Measurements from ENCODE around the gene PRKD2. TPM values are rescaled to one million over a fixed set of nuclear protein-coding genes. Genes with fewer than 3 reads are reported as not detected.

Gene PRKD2
- total RNA-seq (2014; rRNA removed; shearing (Covaris generic)) (66.6 and 68.0 TPM in 2 replicates), polyA plus RNA-seq (2016; fragmentation: Nextera tagmentation; extraction: Ambion mirVana) (53.8 and 53.9 TPM in 2 replicates)
- long read RNA-seq, partial matches to known transcripts: 5 of 8 reads
- long read RNA-seq, other reads (novel, unspliced or antisense): 0 of 8 reads

GRCh38 chr19:46717034-46717715 is at the start of gene PRKD2:
PRKD2 (minus strand) TSS chr19:46717114; CDS start chr19:46716370, 744 bp downstream.
- Mint-ChIP-seq H3K36me3 (ENCODE audit: low read depth) (peaks cover 23% of the 10 kb centered on the region), H3K27me3 (ENCODE audit: insufficient read depth, low read depth, poor library complexity) (peaks cover 20% of the 10 kb centered on the region), H3K4me3 (peak within 1 kb of the TSS; percentile 97), H3K9me3 (no peaks in the 10 kb centered on the region), H3K4me1 (peaks cover 29% of the 10 kb centered on the region), H3K27ac (peak within 1 kb of the TSS; percentile 89)
- TF ChIP-seq POLR2AphosphoS5 (IDR thresholded peaks at IDR 0.05; ENCODE audit: low read depth) (peak; percentile 79), CREB1 (CRISPR knock-in tag; IDR thresholded peaks at IDR 0.05; ENCODE audit: low read depth) (peak; percentile 86), EZH2 (IDR thresholded peaks at IDR 0.05; ENCODE audit: low read depth, unreplicated experiment) (no peak)
- peak within 1 kb of the TSS; percentile 77 for H3K4me2 ChIP-seq
- H3K4me3 ChIP-seq: peak within 1 kb of the TSS; percentile 97
- H3K4me1 ChIP-seq (ENCODE audit: insufficient read depth): peaks cover 25% of the 10 kb centered on the region
- peaks cover 9% of the 10 kb centered on the region for H4K20me1 ChIP-seq (replicated peaks; ENCODE audit: insufficient read depth)
- ATAC-seq (peak; percentile 58), DNase-seq (ENCODE audit: low spot score) (peak; percentile 95)
- H3K27me3 ChIP-seq (ENCODE audit: insufficient read depth): no peaks in the 10 kb centered on the region
- H3K36me3 ChIP-seq (ENCODE audit: insufficient read depth): no peaks in the 10 kb centered on the region
- H3K27ac ChIP-seq (ENCODE audit: low read depth): peak within 1 kb of the TSS; percentile 92
- peaks cover 28% of the 10 kb centered on the region for H3K79me2 ChIP-seq (replicated peaks; ENCODE audit: insufficient read depth)
- H3K9me2 ChIP-seq (ENCODE audit: insufficient read depth): no peaks in the 10 kb centered on the region
- H2AFZ ChIP-seq: peak within 1 kb of the TSS; percentile 66
- peaks cover 16% of the 10 kb centered on the region; the same call in 1 of the 2 replicates for H3F3A ChIP-seq (replicated peaks; ENCODE audit: low read depth)

GRCh38 chr19:46764817-46765291 is 47.9 kb upstream of the PRKD2 start:
- Histone ChIP-seq H3K36me3 (ENCODE audit: insufficient read depth) (no peaks in the 10 kb centered on the region), H3K79me2 (replicated peaks; ENCODE audit: insufficient read depth) (no peaks in the 10 kb centered on the region), H2AFZ (no peak overlapping the region), H3K4me2 (no peak overlapping the region), H3K4me1 (ENCODE audit: insufficient read depth) (peaks cover 2% of the 10 kb centered on the region; the same call in 1 of the 2 replicates), H3K4me3 (no peak overlapping the region), H3F3A (replicated peaks; ENCODE audit: low read depth) (no peaks in the 10 kb centered on the region; the same call in 1 of the 2 replicates), H3K27me3 (ENCODE audit: insufficient read depth) (no peaks in the 10 kb centered on the region), H4K20me1 (replicated peaks; ENCODE audit: insufficient read depth) (no peaks in the 10 kb centered on the region; the same call in 1 of the 2 replicates), H3K27ac (ENCODE audit: low read depth) (no peak overlapping the region), H3K9me2 (ENCODE audit: insufficient read depth) (no peaks in the 10 kb centered on the region)
- Mint-ChIP-seq H3K9me3 (no peaks in the 10 kb centered on the region), H3K27me3 (ENCODE audit: insufficient read depth, low read depth, poor library complexity) (peaks cover 8% of the 10 kb centered on the region), H3K4me1 (peaks cover 3% of the 10 kb centered on the region), H3K27ac (no peak overlapping the region), H3K36me3 (ENCODE audit: low read depth) (no peaks in the 10 kb centered on the region), H3K4me3 (no peak overlapping the region)
- ATAC-seq (no peak), DNase-seq (ENCODE audit: low spot score) (no peak)
- TF ChIP-seq ETS1 (IDR thresholded peaks at IDR 0.05): no peak
- no peak for TF ChIP-seq STAT1 (IDR thresholded peaks at IDR 0.05; ENCODE audit: unreplicated experiment)
- no peak for TF ChIP-seq REST (IDR thresholded peaks at IDR 0.05; ENCODE audit: unreplicated experiment)
- no peak for TF ChIP-seq POLR2AphosphoS5 (IDR thresholded peaks at IDR 0.05; ENCODE audit: low read depth)
- no peak for TF ChIP-seq ZNF114 (CRISPR knock-in tag; IDR thresholded peaks at IDR 0.05)
- TF ChIP-seq NANOG (IDR thresholded peaks at IDR 0.05; ENCODE audit: borderline replicate concordance): no peak
- TF ChIP-seq CREB1 (CRISPR knock-in tag; IDR thresholded peaks at IDR 0.05; ENCODE audit: low read depth): no peak
- TF ChIP-seq JUNB (IDR thresholded peaks at IDR 0.05; ENCODE audit: unreplicated experiment): no peak
